ENCODE measurements around the gene TMC1. TPM values are rescaled to one million over a fixed set of nuclear protein-coding genes. Genes with fewer than 3 reads are reported as not detected.

The TMC1 gene
- total RNA-seq, 1 experiment from 2014 or later: not detected

DNA sequence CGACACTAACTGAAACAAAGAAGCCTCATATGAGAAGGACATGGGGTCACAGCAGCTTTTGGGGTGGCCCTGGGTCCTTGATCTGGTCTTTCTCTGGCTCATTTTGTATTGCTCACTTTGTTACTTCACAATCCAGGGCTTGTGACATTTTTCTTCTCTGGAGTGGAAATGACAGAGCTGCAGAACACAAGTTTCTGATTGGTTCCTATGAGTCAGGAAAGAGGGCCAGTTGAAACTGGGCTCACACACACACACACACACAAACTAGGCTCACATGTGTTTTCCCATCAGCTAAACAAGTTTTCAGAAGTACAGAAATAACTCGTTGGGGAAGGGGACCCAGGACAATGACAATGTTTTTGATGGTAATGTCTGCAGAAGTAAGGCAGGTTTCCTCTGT, 54.3 kb downstream of the TMC1 start:
- H3K36me3 ChIP-seq: no peaks in the 10 kb centered on the region
- no peaks in the 10 kb centered on the region; the same call in 1 of the 2 replicates for H3K4me1 ChIP-seq
- H3K4me3 ChIP-seq: no peak overlapping the region
- DNase-seq: no peak
- H3K27ac ChIP-seq: no peak overlapping the region
- H3K9me3 ChIP-seq (replicated peaks): no peaks in the 10 kb centered on the region
- H3K27me3 ChIP-seq: no peaks in the 10 kb centered on the region

DNA sequence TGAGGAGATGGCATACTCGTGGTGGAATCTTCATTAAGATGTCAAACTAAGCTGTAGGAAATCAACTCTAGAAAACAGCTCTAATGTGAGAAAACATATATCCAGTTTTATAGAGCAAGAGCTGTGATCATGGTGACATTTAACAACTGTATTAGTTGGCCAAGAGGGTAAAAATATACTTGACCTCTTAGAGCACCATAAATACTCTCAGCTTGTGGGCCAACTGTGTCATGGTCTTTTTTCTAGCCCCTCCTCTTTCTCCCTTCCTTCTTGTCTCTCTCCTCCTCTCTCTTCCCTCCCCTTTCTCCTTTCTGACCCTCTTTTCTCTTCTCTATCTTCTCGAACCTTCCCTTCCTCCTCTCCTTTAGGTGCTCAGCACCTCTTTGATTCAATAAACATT, 54.7 kb downstream of the TMC1 start:
- Histone ChIP-seq H3K4me3 (no peak overlapping the region), H3K27me3 (no peaks in the 10 kb centered on the region), H3K9me3 (replicated peaks) (no peaks in the 10 kb centered on the region), H3K4me1 (no peaks in the 10 kb centered on the region; the same call in 1 of the 2 replicates), H3K27ac (no peak overlapping the region), H3K36me3 (no peaks in the 10 kb centered on the region)
- DNase-seq: no peak

DNA sequence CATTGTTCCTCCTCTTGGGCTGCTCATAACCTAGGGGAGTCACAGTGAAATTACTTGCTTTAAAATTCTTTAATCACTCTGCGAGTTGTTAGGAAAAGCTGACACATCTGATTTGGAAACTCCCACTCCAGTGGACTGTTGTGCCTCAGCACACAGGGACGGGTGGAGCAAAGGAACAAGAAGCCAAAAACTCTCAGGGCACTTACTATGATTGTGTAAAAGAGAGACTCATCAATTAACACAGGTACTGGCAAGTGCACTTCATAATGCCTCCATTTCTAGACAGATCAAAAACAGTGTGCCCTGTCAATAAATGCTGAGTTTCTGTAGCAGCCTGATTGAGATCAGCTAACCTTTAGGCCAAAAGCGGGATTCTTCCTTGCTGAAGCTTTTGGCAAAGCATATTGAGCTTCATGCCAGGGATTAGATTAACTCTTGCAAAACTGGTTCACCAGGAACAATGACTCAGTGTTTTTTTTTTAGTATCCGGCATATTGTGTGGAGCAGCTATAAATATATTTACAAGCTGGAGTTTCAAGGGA, 55.9 kb downstream of the TMC1 start:
- Histone ChIP-seq H3K4me1 (no peaks in the 10 kb centered on the region; the same call in 1 of the 2 replicates), H3K9me3 (replicated peaks) (no peaks in the 10 kb centered on the region), H3K36me3 (no peaks in the 10 kb centered on the region), H3K27ac (no peak overlapping the region), H3K27me3 (no peaks in the 10 kb centered on the region), H3K4me3 (no peak overlapping the region)
- no peak for DNase-seq

DNA sequence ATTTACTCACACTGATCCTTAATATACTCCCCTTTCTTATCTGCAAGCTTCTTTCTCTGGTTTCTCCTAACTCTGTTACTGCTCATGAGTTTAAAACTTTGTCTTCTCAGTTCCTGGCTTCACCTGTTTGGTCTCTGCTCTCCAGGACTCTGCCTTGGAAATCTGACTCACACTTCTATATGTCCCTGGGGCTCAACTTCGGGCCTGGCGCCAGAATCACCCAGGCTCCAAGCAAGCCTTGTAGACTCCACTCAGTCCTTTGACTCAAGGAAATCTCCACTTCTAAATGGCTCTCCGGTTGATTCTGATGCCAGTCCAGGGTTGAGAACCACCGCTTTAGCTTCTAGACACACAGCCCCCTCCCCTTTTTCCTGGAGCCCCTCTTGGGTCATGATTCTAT, 57.8 kb downstream of the TMC1 start:
- no peaks in the 10 kb centered on the region; the same call in 1 of the 2 replicates for H3K4me1 ChIP-seq
- DNase-seq: peak; percentile 36 to 70
- H3K9me3 ChIP-seq (replicated peaks): no peaks in the 10 kb centered on the region
- H3K4me3 ChIP-seq: no peak overlapping the region
- no peaks in the 10 kb centered on the region for H3K36me3 ChIP-seq
- H3K27ac ChIP-seq: no peak overlapping the region
- no peaks in the 10 kb centered on the region for H3K27me3 ChIP-seq

DNA sequence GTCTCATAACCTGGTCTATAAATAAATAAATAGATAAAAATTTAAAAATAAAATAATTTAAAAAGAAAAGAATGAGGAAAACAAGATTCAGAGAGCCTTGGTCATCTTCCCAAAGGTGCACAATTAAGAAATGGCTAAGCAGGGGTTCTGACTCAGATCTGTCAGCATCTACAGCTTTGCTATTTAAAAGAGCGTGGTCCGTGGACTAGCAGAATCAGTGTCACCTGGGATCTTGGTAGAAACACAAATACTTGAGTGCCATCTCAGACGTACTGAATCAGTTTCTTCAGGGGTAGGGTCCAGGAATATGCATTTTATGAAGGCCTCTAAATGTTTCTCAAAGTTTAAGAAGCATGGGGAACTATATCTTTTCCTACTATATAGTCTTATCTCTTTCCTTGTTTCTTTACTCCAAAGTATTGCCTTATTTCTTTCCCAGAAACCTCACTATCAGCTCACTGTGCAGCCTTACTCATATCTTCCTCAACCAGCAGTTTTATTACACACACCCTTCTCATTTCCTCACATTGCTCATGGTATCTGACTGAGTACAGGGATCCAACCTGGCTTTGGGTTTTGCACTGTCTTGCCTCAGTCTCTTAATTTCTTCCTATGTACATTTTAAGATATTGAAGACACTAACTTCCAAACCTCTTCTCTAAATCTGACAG, 58.6 kb downstream of the TMC1 start:
- H3K4me3 ChIP-seq: no peak overlapping the region
- H3K27ac ChIP-seq: no peak overlapping the region
- no peaks in the 10 kb centered on the region for H3K27me3 ChIP-seq
- H3K9me3 ChIP-seq (replicated peaks): no peaks in the 10 kb centered on the region
- no peaks in the 10 kb centered on the region for H3K36me3 ChIP-seq
- H3K4me1 ChIP-seq: no peaks in the 10 kb centered on the region; the same call in 1 of the 2 replicates
- DNase-seq: no peak

DNA sequence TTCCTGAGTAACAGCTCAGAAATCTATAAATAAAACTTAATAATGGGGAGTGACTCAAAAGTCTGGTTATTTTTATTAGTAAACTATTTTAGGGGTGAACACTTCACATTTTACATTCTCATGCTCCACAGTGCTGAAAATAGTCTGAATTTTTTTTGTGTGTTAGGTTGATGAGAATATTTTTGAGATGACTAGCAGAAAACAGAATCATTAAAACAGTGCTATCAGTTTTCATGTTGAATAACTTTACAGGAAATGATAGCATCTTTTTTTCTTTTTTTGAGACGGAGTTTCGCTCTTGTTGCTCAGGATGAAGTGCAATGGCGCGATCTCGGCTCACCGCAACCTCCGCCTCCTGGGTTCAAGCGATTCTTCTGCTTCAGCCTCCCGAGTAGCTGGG, 60.3 kb downstream of the TMC1 start:
- no peak overlapping the region for H3K4me3 ChIP-seq
- DNase-seq: no peak

DNA sequence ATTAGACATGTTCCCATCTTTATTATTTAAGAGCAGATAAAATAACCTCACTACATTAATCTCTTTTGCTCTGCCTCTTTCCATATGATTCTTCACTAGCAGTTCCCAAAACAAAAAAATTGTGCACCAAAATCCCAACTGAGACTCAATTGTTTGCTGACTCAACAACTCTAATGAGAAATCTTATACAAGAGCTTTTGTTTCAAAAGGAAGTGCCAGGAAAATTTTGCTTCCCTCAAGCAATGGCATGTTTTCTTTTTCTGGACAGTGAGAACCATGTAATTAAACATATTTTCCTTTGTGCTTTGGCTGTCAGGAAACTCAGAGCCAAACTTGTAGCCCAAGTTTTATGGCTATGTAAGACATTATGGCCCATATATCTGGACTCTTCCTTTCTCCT, 62.0 kb downstream of the TMC1 start:
- no peaks in the 10 kb centered on the region for H3K27me3 ChIP-seq
- H3K4me3 ChIP-seq: no peak overlapping the region
- H3K36me3 ChIP-seq: no peaks in the 10 kb centered on the region
- H3K27ac ChIP-seq: no peak overlapping the region
- H3K9me3 ChIP-seq (replicated peaks): no peaks in the 10 kb centered on the region
- H3K4me1 ChIP-seq: no peaks in the 10 kb centered on the region; the same call in 1 of the 2 replicates
- DNase-seq: peak in 1 of 2 experiments; percentile 20

More for the DNA sequence above, 60.3 kb downstream of the TMC1 start:
- Histone ChIP-seq H3K4me1 (no peaks in the 10 kb centered on the region; the same call in 1 of the 2 replicates), H3K9me3 (replicated peaks) (no peaks in the 10 kb centered on the region), H3K36me3 (no peaks in the 10 kb centered on the region), H3K27me3 (no peaks in the 10 kb centered on the region), H3K27ac (no peak overlapping the region)

DNA sequence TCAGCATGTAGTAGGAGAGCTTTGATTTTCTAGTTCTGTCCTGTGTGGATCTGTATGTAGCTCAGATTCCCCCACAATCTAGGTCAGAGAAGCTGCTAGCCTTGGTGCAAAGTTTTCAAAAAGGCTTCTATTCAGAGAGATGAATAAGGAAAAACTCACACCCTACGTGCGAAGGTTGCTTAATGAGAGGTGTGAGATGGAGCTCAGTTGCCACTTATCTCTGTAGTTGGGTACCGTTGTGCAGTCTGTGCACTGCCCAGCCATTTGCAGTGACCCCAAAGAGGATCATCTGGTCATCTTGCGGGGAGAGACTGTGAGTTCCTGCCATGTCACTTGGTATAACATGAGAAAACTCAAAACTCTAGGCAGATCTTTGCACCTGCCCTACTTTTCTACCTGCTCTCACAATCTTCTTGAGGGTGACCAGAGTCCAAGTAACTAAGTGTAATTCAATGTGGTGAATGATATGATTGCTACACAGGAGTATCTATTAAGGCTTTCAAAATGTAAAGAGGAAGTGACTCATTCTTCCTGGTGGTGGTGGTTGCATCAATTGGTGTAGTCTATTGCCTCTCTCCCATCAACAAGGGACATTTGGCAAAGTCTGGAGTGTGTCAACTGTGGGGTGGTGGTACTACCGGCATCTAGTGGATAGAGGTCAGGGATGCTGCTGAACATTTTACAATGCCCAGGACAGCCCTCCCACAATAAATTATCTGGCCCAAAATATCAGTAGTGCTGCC, 65.2 kb downstream of the TMC1 start:
- Histone ChIP-seq H3K4me3 (no peak overlapping the region), H3K36me3 (no peaks in the 10 kb centered on the region), H3K27me3 (no peaks in the 10 kb centered on the region), H3K27ac (no peak overlapping the region), H3K9me3 (replicated peaks) (no peaks in the 10 kb centered on the region), H3K4me1 (no peaks in the 10 kb centered on the region)
- no peak for DNase-seq

DNA sequence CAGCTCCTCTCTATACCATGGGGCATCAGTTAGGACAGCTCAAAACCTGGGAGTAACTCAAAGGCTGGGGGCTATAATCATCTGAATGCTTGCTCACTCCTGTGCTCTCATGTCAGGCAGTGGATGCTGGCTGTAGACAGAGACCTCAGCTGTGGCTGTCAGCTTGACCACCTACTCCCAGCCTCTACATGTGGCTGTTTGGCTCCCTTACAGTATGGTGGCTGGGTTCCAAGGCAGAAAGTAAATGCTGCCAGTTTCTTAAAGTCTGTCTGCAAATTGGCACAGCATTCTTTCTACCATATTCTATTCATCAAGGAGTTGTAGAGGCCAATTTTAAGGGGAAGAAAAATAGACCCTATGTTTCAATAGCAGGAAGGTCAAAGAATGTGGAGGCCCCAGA, 66.9 kb downstream of the TMC1 start:
- Histone ChIP-seq H3K4me3 (no peak overlapping the region), H3K27me3 (no peaks in the 10 kb centered on the region), H3K36me3 (no peaks in the 10 kb centered on the region), H3K9me3 (replicated peaks) (no peaks in the 10 kb centered on the region), H3K4me1 (no peaks in the 10 kb centered on the region), H3K27ac (no peak overlapping the region)
- DNase-seq: peak; percentile 14 to 40

DNA sequence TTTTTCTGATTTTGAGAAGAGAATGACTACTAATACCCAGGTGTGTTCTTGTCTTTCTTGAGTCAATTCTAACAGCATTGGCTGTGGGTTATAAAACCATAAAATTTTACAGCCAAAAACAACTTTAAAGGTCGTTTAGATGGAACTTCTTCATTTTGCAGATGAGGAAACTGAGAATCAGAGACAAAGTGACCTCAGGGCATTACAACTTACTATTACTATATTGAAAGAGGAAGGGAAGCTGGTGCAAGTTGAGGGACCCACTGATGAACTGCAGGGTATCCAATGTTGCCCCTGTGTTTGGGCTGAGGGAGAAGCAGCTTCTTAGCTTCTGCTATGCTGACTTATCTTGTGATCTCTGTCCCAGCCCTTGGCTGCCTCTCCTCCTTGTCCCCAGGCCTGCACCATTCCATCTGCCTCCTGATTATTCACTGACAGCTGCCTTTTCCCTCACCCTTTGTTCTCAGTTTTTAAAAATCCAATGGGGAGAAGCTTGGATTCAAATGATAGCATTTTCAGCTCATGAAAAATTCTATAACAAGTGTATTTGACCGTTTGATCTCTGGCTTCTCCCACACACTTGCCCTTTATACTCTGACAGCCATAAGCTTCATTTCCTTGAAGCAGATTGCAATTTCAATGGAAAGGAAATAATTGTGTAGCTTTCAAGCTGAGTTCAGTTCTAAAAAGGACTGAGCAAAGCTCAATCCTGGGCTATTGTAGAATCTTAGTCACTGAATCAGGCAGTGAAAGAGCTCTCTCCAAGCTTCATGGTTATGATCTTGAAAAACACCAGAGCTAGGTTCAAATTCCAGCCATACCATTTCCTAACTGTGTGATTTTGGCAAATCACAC, 68.5 kb downstream of the TMC1 start:
- Histone ChIP-seq H3K27me3 (no peaks in the 10 kb centered on the region), H3K9me3 (replicated peaks) (no peaks in the 10 kb centered on the region), H3K36me3 (no peaks in the 10 kb centered on the region), H3K4me1 (no peaks in the 10 kb centered on the region), H3K27ac (no peak overlapping the region), H3K4me3 (no peak overlapping the region)
- DNase-seq: peak in 1 of 2 experiments; percentile 19

DNA sequence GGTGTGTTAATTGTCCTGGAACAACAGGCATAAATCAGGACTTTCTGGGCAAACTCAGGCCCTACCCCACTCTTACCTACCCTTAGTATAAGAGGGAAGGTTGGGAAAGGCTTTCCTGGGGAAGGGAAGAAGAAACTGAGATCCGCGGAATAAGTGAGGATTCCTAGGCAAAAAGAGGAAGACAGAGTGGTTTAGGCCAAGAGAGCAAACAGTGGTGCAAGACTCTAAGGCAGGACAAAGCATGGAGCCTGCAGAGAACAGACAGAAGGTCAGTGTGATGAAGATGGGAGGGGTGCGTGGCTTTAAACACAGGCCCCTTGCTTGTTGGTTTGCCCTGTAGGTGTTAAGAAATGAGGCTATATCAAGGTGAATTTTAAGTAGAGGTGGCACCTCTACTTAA, 69.4 kb downstream of the TMC1 start:
- Histone ChIP-seq H3K4me1 (no peaks in the 10 kb centered on the region), H3K36me3 (no peaks in the 10 kb centered on the region), H3K4me3 (no peak overlapping the region), H3K27me3 (no peaks in the 10 kb centered on the region), H3K27ac (no peak overlapping the region), H3K9me3 (replicated peaks) (no peaks in the 10 kb centered on the region)
- no peak for DNase-seq

DNA sequence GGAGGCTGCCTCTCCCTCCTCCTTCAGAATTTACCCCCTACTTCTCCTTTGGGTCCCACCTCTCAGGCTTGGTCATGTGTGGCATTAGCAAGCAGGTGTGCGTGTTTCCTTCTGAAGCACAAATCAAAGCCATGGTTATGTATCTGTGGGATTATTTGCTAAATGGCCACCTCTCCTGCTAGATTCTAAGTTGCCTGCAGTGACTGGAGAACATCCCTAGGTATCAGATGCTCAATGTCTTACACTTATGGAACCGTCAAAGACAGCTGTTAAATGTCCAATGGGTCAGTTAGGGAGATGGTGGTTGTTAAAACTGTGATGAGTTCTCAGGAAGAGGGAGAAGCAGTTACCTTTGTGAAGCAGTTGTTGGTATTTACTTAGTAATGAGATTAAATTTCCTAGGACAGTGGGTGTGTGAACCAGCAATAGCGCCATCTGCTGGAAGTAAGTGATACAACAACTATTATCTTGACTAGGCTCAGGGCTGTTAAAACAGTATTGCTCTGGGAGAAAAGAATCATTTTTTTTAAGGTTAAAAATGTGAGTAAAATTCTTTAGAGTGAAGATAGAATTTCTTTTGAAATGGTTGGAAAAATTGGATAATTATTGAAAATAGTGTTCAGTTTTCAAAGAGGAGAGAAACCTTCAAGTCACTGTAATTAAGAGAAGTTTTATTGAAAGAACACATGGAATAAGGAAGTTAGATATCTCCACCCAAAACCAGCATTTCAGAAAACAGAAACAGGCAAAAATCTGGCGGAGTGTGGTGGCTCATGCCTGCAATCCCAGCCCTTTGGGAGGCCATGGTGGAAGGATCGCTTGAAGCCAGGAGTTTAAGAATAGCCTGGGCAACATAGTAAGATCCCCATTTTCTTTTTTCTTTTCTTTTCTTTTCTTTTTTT, 71.3 kb downstream of the TMC1 start:
- Histone ChIP-seq H3K27me3 (no peaks in the 10 kb centered on the region), H3K27ac (no peak overlapping the region)
- peak; percentile 15 to 83 for DNase-seq

DNA sequence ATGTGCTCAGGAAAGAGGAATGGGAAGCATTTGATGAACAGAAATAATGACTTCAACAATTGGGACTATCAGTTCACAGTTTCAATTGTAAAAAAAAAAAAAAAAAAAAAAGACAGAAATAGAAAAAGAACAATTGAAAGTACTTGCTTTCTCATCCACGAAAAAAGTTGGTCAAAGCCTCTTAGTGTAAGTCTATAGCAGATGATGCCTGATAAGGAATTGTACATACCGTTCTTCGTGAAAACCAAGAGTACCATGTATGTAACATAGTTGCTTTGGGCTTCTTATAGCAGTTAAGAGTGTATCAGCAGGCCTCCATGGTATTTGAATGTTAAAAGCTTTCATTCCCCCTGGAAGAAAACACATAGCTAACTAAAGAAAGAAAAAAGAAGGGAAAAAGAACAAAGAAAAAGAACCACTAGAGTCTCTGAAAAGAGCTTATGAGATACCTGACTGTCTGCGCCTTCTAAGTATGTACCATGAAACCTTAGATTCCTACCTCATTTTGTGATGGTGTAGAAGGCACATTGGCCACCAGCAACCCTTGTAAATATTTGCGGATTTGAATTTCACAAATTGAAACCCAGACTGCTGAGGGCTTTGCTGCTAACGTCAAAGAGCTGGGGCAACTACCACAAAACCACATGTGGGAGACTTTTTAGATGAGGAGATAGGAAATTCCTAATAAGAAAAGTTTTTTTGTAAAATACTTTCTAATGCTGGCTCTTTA, 75.2 kb downstream of the TMC1 start:
- H3K36me3 ChIP-seq: no peaks in the 10 kb centered on the region
- 0 out of 2 replicates have a peak, but pooled peaks cover 3% of the 10 kb centered on the region for H3K4me1 ChIP-seq
- H3K9me3 ChIP-seq (replicated peaks): no peaks in the 10 kb centered on the region
- H3K27ac ChIP-seq: no peak overlapping the region
- DNase-seq: no peak
- no peaks in the 10 kb centered on the region for H3K27me3 ChIP-seq
- H3K4me3 ChIP-seq: no peak overlapping the region

More for the DNA sequence above, 71.3 kb downstream of the TMC1 start:
- Histone ChIP-seq H3K9me3 (replicated peaks) (no peaks in the 10 kb centered on the region), H3K36me3 (no peaks in the 10 kb centered on the region), H3K4me3 (no peak overlapping the region), H3K4me1 (no peaks in the 10 kb centered on the region)

Measured in SJCRH30 (cell line).